ENCODE results near the gene SNRPB.
"Not testable (repeated sequence)": the region's sequence is repeated elsewhere in the genome, so short reads cannot be mapped to it uniquely, and the experiment has no call there.

SNRPB gene

GRCh38 chr20:2470423-2471193 lies at the start of gene SNRPB:
Gene SNRPB, minus strand, starts transcription at chr20:2470789. Its CDS starts 99 bp downstream, at chr20:2470690.
- in situ Hi-C loops (cut with HindIII; ENCODE audit: low sequenced_read_pairs): no loop called here

- in situ Hi-C loops (cut with HindIII; ENCODE audit: low sequenced_read_pairs): no loop called here
Measured at GRCh38 chr20:2519115-2519809, 48.7 kb upstream of the SNRPB start.

GRCh38 chr20:2518558-2518957 lies 48.0 kb upstream of the SNRPB start:
- in situ Hi-C loops (cut with HindIII; ENCODE audit: low sequenced_read_pairs): no loop called here

- in situ Hi-C loops (cut with HindIII; ENCODE audit: low sequenced_read_pairs): no loop called here
Measured at GRCh38 chr20:2518096-2518495, 47.5 kb upstream of the SNRPB start.

- in situ Hi-C loops (cut with HindIII; ENCODE audit: low sequenced_read_pairs): no loop called here
Measured at GRCh38 chr20:2516399-2516798, 45.8 kb upstream of the SNRPB start.

- in situ Hi-C loops (cut with HindIII; ENCODE audit: low sequenced_read_pairs): no loop called here
Measured at GRCh38 chr20:2515203-2515602, 44.6 kb upstream of the SNRPB start.

GRCh38 chr20:2509794-2510193 lies 39.2 kb upstream of the SNRPB start:
- in situ Hi-C loops (cut with HindIII; ENCODE audit: low sequenced_read_pairs): no loop called here

DNA sequence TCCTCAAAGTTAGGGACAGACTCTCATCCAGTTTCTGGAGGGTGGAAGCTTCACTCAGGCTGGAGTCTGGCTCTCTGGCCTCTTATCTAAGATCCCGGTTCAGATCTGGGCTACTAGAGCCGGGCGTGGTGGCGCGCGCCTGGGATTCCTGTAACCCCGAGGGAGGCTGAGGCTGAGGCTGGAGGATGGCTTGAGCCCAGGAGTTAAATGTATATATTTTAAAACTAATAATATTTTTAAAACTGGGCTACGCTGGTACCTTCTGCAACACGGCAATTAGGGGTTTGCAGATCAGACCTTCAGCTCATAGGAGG lies 38.8 kb upstream of the SNRPB start:
- in situ Hi-C loops (cut with HindIII; ENCODE audit: low sequenced_read_pairs): no loop called here

DNA sequence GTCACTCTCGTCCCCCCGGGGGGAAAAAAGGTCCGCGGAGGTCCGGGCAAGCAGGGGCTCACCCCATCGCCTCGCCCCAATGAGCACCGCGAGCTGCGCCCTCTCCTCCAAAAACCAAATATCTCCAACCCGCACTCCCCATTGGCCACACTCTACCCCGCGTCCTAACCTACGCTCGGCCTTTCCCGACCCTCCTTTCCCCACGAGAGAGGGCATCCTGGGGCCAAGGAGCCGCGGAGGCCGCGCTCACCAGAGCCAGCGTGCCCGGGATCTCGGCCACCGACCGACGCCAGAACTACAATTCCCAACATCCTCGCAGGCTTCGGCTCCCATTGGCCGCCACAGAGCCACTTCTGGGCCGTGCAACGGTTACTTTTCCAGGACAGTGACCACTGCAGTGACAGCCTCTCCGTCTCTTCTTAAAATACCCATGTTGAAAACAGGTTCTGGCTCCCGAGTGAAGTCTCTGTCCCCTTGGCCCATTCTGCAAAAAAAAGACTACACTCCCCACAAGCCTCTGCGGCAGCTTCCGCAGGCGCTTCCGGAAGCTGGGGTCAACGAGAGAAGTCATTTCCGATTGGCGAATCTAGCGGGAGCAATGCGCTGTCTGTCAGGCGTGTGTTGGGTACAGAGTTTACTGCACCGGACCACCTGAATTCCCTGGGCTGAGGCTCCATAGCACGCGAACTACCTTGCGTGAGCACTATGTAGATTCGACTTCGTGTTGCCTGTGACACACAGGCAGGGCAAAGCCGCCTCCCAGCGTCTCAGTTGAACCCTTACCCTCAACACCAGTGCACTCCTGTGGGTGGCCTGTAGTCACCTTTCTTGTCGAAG lies 38.3 kb upstream of the SNRPB start, which contains the start of gene ZNF343:
Gene ZNF343, minus strand, starts transcription at position 285 of the 837 bp plus-strand sequence. CDS start 15,020 bp downstream, outside the sequence.
- in situ Hi-C loops (cut with HindIII; ENCODE audit: low sequenced_read_pairs): no loop called here

GRCh38 chr20:2507875-2508630 lies 37.5 kb upstream of the SNRPB start:
- in situ Hi-C loops (cut with HindIII; ENCODE audit: low sequenced_read_pairs): no loop called here

GRCh38 chr20:2507464-2507863 lies 36.9 kb upstream of the SNRPB start:
- in situ Hi-C loops (cut with HindIII; ENCODE audit: low sequenced_read_pairs): no loop called here

GRCh38 chr20:2506426-2506825 lies 35.8 kb upstream of the SNRPB start:
- in situ Hi-C loops (cut with HindIII; ENCODE audit: low sequenced_read_pairs): not testable (repeated sequence)

- in situ Hi-C loops (cut with HindIII; ENCODE audit: low sequenced_read_pairs): not testable (repeated sequence)
Measured at GRCh38 chr20:2504803-2505202, 34.2 kb upstream of the SNRPB start.

- in situ Hi-C loops (cut with HindIII; ENCODE audit: low sequenced_read_pairs): not testable (repeated sequence)
Measured at GRCh38 chr20:2502808-2503384, 32.3 kb upstream of the SNRPB start.

DNA sequence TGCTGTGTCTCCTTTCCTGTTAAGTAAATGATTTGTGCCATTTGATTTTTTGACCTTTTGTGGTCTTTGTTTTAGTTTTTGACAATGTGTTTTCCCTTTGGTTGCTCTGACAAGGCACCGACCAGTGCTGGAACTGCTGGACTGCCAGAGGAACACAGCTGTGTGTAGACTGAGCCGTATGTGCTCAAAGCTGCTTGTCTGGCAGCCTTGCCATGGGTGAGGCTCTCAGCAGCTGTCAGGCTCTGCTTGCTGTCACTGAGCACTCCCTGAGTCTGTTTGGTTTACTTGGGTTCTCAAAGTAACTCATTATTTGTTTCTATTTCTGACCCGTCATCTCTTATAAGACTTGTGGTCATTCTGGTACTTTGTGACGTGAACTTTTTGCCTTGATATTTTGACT lies 15.1 kb upstream of the SNRPB start:
- in situ Hi-C loops (cut with HindIII; ENCODE audit: low sequenced_read_pairs): no loop called here

GRCh38 chr20:2485080-2485479 lies 14.5 kb upstream of the SNRPB start:
- in situ Hi-C loops (cut with HindIII; ENCODE audit: low sequenced_read_pairs): no loop called here

- in situ Hi-C loops (cut with HindIII; ENCODE audit: low sequenced_read_pairs): no loop called here
Measured at GRCh38 chr20:2483504-2483903, 12.9 kb upstream of the SNRPB start.

- in situ Hi-C loops (cut with HindIII; ENCODE audit: low sequenced_read_pairs): no loop called here
Measured at GRCh38 chr20:2480381-2480780, 9.8 kb upstream of the SNRPB start.

GRCh38 chr20:2476742-2477615 lies 6.4 kb upstream of the SNRPB start:
- in situ Hi-C loops (cut with HindIII; ENCODE audit: low sequenced_read_pairs): no loop called here

Measured in DLD1 (cell line).